Measurements from ENCODE around the gene PNPLA2. TPM values are rescaled to one million over a fixed set of nuclear protein-coding genes. Genes with fewer than 3 reads are reported as not detected.
A peak's percentile ranks its signal among the peaks of the same experiment; 100 is the strongest.

Gene PNPLA2
- total RNA-seq, 2 donors from 2014 or later = 161 to 222 TPM

- intact Hi-C loops (cut with DNase I, micrococcal nuclease) = no loop called here
- peak; percentile 57 for ATAC-seq
- peak in 1 of 2 donors; percentile 66 for DNase-seq
Observed at GRCh38 chr11:848380-848931, 29.7 kb downstream of the PNPLA2 start.

GRCh38 chr11:849104-849824, 30.6 kb downstream of the PNPLA2 start:
- peak in 1 of 2 donors; percentile 47 for DNase-seq
- ATAC-seq = no peak
- intact Hi-C loops (cut with DNase I, micrococcal nuclease) = no loop called here

- no peak for DNase-seq
- intact Hi-C loops (cut with DNase I, micrococcal nuclease) = loop anchor here in 1 of 2 donors (10.0 kb wide), 1 partner anchor 195 kb away; no protein-coding TSS in a partner anchor
- ATAC-seq = no peak
Observed at GRCh38 chr11:849951-850774, 31.4 kb downstream of the PNPLA2 start.

GRCh38 chr11:850775-851763, 32.4 kb downstream of the PNPLA2 start:
- no peak for DNase-seq
- ATAC-seq = no peak
- intact Hi-C loops (cut with DNase I, micrococcal nuclease) = loop anchor here in 1 of 2 donors (10.0 kb wide), 1 partner anchor 194 kb away; no protein-coding TSS in a partner anchor

- intact Hi-C loops (cut with DNase I, micrococcal nuclease) = loop anchor here in 1 of 2 donors (10.0 kb wide), 1 partner anchor 192 kb away; no protein-coding TSS in a partner anchor
- ATAC-seq = no peak
- DNase-seq = no peak
Observed at GRCh38 chr11:852762-853161, 34.0 kb downstream of the PNPLA2 start.

- DNase-seq (no peak), ATAC-seq (no peak)
- intact Hi-C loops (cut with DNase I, micrococcal nuclease) = loop anchor here in 1 of 2 donors (10.0 kb wide), 1 partner anchor 191 kb away; no protein-coding TSS in a partner anchor
Observed at GRCh38 chr11:853682-854448, 35.2 kb downstream of the PNPLA2 start.

- intact Hi-C loops (cut with DNase I, micrococcal nuclease) = loop anchor here in 1 of 2 donors (10.0 kb wide), 1 partner anchor 190 kb away; no protein-coding TSS in a partner anchor
- ATAC-seq = no peak
Observed at GRCh38 chr11:854601-855329, 36.1 kb downstream of the PNPLA2 start.

GRCh38 chr11:855330-855674, 36.6 kb downstream of the PNPLA2 start:
- DNase-seq = no peak
- intact Hi-C loops (cut with DNase I, micrococcal nuclease) = loop anchor here in 1 of 2 donors (10.0 kb wide), 1 partner anchor 189 kb away; no protein-coding TSS in a partner anchor
- ATAC-seq = no peak

More at GRCh38 chr11:854601-855329, 36.1 kb downstream of the PNPLA2 start:
- no peak for DNase-seq

GRCh38 chr11:855796-856195, 37.1 kb downstream of the PNPLA2 start:
- ATAC-seq = no peak
- DNase-seq = no peak
- intact Hi-C loops (cut with DNase I, micrococcal nuclease) = loop anchor here in 1 of 2 donors (10.0 kb wide), 1 partner anchor 189 kb away; no protein-coding TSS in a partner anchor

GRCh38 chr11:856397-856796, 37.7 kb downstream of the PNPLA2 start:
- DNase-seq = peak in 1 of 2 donors; percentile 35
- intact Hi-C loops (cut with DNase I, micrococcal nuclease) = loop anchor here in 1 of 2 donors (10.0 kb wide), 1 partner anchor 188 kb away; no protein-coding TSS in a partner anchor

GRCh38 chr11:858053-858761, 39.5 kb downstream of the PNPLA2 start:
- no peak for DNase-seq
- ATAC-seq = no peak
- intact Hi-C loops (cut with DNase I, micrococcal nuclease) = loop anchor here in 1 of 2 donors (10.0 kb wide), 1 partner anchor 187 kb away; no protein-coding TSS in a partner anchor

More at GRCh38 chr11:856397-856796, 37.7 kb downstream of the PNPLA2 start:
- peak; percentile 54 for ATAC-seq

- no peak for ATAC-seq
- DNase-seq = no peak
- intact Hi-C loops (cut with DNase I, micrococcal nuclease) = loop anchor here in 1 of 2 donors (10.0 kb wide), 1 partner anchor 186 kb away; no protein-coding TSS in a partner anchor
Observed at GRCh38 chr11:858762-859339, 40.1 kb downstream of the PNPLA2 start.

- intact Hi-C loops (cut with DNase I, micrococcal nuclease) = loop anchor here in 1 of 2 donors (10.0 kb wide), 1 partner anchor 185 kb away; no protein-coding TSS in a partner anchor
- DNase-seq (peak; percentile 81 to 89), ATAC-seq (peak; percentile 77)
Observed at GRCh38 chr11:859394-860131, 40.8 kb downstream of the PNPLA2 start.

- intact Hi-C loops (cut with DNase I, micrococcal nuclease) = no loop called here
- ATAC-seq (peak; percentile 13), DNase-seq (no peak)
Observed at GRCh38 chr11:860234-861104, 41.8 kb downstream of the PNPLA2 start.
